Brain pericyte (primary cell): Measurements from ENCODE around the gene RAB3GAP1.
"Not testable (repeated sequence)": the region's sequence is repeated elsewhere in the genome, so short reads cannot be mapped to it uniquely, and the experiment has no call there.

Experiments
- DNase-seq: peaks from one replicate; pipeline ENCODE4 v3.0.0-alpha.2; 2012; ENCODE audit warnings: low read depth, low spot score

The RAB3GAP1 gene

DNA sequence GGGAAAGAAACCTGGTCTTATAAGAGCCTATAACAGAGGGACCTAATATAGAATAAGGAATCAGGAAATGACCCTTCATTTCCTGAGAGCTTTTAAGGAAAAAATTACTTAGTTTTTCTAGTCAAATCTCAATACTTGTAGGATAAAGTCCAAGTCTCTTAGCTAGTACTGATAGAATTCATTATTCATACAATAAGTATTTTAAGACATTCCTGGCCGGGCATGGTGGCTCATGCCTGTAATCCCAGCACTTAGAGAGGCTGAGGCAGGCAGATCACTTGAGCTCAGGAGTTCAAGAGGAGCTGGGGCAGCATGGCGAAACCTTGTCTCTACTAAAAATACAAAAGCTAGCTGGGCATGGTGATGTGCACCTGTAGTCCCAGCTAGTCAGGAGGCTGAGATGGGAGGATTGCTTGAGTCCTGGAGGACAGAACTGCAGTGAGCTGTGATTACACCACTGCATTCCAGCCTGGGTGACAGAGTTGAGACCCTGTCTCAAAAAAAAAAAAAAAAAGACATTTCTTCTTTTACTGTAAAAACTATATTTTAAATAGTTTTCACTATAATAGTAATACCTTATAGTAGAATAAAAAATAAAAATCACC lies 3.2 kb downstream of the RAB3GAP1 start:
- no peak for DNase-seq

DNA sequence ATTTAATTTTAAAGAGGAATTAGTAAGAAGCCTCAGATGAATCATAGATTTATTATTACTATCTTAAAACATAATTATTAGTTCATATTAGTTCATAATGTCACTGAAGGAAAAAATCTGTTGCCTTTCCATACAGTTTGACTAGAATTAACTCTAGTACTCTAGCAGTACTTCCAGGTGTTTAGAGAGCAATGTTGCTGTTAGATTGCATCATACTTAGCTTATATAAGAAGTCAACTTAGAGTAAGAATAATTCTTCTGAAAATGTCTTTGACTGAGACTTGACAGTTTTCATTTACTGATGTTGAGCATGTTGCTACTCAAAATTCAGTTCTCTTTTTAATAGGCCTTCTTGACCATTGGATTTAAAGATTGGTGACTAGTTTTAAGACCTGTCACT lies 4.7 kb downstream of the RAB3GAP1 start:
- no peak for DNase-seq

DNA sequence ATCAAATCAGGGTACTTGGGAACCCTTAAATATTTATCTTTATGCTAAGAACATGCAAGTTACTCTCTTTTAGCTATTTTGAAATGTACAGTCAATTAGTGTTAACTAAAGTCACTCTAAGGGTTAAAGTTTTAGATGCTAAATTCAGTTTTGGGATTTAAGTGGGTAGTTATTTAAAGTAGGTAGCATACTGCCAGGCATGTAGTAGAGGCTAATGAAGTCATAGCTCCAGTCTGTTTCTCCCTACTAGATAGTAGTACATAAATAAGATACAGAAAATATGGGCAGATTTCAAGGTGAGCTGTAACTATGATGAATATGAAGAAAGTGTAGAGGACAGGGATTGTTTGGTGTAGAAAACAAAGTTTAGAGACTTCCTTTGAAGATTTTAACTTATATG lies 7.5 kb downstream of the RAB3GAP1 start:
- DNase-seq = no peak

DNA sequence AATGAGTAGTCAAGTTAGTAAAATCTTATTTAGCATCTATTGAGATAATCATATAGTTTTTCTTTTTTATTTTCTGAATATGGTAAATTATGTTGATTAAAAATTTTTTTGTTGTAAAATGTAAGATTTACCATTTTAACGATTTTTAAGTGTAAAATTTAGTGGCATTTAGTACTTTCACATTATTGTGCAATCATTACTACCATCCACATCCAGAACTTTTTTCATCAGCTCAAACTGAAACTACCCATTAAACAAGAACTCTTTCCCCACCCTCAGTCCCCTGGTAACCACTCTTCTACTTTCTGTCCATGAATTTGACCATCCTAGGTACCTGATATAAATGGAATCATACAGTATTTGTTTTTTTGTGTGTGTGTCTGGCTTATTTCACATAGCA lies 11.1 kb downstream of the RAB3GAP1 start:
- no peak for DNase-seq

DNA sequence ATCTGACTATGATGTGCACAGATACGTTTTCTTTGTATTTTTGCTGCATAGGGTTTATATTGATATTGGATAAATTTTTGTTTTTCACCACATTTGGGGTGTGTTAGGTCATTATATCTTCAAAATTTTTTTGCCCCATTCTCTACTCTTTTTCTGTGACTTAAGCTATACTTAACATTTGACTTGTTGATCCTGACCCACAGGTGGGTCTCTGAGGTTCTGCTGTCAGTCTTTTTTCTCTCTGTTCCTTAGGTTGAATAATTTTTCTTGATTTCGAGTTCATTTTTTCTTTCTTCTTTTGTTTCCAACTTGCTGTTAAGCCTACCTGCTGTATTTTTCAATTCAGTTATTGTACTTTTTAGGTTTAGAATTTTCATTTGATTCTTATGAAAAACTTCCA lies 12.1 kb downstream of the RAB3GAP1 start:
- DNase-seq = no peak

DNA sequence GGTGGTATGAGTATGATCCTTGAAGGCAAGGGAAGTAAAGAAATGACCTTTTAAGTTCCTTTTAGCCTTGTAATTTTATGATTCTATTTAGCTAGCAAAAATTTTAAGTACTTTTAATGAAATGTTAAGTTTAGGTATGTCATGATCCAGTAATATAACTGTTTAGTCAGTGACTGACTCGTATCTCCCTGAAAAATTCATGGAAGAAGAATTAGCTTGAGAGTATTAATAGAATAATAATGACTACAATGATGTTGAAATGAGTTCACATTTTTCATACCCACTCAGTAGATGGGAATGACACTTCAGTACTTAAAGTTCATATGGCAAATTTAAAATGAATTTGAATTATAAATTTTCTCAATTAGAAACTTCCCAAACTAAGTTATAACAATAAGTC lies 14.6 kb downstream of the RAB3GAP1 start:
- no peak for DNase-seq

DNA sequence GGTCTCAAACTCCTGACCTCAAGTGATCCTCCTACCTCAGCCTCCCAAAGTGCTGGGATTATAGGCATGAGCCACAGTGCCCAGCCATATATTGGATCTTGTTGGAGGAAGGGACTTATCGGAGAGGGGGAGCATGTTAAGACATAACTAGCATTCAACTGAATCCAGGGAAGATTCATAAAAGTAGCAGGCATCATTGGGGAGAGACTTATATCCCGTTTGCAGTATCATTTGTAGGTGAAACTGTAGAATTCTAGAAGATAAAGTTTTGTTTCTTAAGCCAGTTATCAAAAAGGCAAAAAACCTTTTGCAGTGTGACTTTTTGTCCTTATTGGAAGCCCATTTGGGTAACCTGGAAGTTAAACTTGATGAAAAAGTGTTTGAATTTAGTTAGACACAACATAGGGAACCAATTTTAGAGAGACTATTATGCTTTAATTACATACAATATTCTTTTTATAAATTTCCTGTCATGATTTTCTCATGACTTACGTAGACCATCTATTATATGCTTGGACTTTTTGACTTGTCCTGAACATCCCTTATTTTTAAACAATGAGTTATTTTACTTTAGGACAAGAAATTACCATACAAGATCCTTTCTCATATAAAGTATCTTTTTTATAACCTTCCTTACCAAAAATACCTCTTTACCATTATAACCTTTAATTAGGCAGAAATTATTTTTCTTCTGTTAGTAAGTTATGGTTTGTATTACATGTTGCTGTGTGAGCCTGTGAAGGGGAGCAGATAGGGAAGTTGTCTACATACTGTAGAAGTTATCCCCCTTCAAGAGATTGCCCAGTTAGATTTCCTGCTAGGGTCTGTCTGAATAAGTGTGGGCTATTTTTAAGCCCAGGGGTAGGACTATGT lies 20.3 kb downstream of the RAB3GAP1 start:
- DNase-seq = no peak

DNA sequence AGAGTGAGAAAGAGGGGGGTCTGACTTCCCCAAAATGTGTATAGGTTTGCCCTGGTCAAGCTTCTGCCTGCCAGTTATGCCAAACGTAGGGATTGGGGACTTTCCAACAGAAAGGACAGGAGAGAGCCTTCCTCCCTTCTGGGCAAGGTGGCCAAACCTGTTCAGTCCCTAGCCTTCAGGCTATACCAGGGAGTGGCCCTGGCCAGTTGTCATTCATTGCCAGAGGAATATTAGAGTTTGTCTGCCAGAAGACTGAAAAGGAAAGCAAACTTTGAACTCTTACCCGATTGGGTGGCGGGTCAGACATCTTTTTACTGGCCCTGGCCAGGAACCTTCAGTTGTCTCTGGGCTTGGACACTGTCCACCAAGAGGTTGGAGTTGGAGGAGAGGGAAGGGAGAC lies 22.1 kb downstream of the RAB3GAP1 start:
- no peak for DNase-seq

DNA sequence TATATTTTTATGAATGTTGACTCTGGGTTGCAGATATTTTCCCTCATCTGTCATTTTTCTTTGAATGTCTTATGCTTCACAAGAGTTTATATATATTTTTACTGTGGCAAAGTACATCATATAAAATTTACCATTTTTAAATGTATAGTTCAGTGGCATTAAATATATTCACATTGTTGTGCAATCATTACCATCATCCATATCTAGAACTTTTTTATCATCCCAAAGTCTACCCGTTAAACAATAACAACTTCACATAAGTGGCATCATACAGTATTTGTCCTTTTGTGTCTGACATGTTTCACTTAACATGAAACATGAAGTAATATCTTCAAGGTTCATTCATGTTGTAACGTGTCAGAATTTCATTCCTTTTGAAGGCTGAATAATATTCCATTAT lies 24.5 kb downstream of the RAB3GAP1 start:
- DNase-seq = no peak

DNA sequence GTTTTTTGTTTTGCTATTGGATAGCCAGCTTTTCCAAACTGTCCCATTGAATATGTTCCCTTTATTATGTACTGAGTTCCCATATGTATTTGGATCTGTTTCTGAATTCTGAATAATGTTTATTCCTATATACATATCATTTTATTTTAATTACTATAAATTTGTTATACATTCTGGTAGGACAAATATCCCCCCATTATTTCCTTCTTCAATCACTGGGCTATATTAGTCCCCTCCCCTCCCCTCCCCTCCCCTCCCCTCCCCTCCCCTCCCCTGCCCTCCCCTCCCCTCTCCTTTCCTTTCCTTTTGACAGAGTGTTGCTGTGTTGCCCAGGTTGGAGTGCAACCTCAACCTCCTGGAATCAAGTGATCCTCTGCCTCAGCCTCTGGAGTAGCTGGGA lies 26.3 kb downstream of the RAB3GAP1 start:
- DNase-seq = no peak

DNA sequence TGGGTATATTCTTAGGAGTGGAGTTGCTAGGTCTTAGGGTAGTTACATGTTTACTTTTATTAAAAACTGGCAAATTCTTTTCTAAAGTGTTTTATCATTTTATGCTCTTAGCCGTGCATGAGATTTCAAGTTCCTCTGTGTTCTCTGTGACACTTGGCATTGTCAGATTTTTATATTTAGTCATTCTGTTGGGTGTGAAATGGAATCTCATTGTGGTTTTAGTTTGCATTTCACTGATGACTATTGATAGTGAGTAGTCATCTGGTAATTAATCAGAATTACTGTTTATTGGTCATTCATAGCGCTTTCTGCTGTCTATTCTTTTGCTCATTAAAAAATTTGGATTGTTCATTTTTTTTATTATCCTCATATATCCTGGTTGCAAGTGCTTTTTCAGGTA lies 34.1 kb downstream of the RAB3GAP1 start:
- DNase-seq = no peak

DNA sequence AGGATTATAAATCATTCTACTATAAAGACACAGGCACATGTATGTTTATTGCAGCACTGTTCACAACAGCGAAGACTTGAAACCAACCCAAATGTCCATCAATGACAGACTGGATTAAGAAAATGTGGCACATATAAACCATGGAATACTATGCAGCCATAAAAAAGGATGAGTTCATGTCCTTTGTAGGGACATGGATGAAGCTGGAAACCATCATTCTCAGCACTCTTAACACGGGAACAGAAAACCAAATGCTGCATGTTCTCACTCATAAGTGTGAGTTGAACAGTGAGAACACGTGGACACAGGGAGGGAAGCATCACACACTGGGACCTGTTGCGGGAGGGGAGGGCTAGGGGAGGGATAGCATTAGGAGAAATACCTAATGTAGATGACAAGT lies 37.5 kb downstream of the RAB3GAP1 start:
- not testable (repeated sequence) for DNase-seq

DNA sequence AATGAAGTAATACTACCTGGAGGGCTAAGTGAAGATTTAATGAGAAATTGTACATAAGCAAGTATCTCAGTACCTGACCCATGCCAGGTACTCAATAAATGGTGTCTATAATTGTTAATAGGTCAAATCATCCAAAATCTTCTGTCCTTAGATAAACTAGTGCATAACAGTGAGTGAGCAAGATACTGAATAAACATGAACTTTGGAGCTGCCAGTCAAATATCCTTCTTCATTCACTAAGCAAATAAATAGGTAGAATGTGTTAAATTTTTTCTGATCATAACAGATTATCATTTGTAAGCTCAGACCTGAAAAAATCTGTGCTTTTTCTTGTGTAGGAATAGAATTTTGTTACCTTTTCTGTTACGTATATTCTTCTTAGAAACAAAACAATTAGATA lies 39.6 kb downstream of the RAB3GAP1 start:
- no peak for DNase-seq

DNA sequence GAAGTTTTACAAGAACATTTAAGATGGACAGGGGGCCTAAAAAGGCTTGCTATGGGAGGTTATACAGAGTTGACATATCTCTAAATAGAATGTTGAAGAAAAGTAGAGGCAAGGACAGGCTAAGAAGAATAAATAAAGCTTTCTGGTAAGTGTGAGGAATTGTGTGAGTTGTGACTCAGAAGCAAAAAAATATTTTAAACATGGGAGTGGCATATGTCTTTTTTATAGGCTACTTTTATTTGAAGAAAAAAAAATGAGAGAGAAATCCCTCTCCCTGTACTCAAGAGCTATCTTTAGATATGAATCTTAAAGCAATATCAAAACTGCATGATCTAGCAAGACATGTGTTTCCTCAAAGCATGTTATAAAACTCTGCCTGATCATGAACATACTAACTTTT lies 41.1 kb downstream of the RAB3GAP1 start:
- DNase-seq = no peak

DNA sequence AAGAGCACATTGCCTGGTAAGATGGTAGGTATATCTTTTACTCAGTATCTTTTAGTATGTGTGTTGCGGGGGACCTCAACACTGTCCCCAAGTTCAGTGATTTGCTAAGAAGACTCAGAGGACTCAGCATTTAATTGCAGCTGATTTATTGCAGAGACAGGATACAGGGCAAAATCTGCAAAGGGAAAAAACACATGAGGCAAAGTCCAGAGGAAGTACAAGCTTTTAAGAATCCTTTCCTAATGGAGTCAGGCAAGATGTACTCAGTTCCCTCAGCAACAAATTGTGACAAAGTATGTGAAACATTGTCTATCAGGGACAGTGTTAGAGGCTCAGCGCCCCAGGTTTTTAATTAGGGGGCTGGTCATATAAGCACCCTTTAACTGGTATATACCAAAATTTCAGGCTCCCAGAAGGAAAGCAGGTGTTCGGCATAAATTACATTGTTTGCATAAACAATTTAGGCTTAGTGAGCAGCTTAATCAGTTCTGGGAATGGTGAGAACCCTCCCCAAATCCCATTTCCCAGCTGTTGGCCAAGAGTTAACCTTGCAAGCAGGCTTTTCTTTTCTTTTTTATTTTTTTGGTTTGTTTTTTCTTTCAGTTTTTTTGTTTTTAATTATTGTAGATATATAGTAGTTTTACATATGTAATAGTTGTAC lies 41.7 kb downstream of the RAB3GAP1 start:
- DNase-seq = no peak

DNA sequence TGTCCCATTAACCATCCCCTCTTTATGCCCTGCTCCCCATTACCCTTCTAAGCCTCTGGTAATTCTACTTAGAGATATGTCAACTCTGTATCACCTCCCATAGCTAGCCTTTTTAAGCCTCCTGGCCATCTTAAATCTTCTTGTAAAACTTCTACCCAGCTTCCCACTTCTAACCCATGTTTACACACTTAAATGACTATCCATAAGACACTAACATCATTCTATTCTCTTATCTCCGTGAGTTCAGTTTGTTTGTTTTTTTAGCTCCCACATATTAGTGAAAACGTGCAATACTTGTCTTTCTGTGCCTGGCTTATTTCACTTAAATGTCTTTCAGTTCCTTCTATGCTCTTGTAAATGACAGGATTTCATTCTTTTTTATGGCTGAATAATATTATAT lies 42.4 kb downstream of the RAB3GAP1 start:
- no peak for DNase-seq

DNA sequence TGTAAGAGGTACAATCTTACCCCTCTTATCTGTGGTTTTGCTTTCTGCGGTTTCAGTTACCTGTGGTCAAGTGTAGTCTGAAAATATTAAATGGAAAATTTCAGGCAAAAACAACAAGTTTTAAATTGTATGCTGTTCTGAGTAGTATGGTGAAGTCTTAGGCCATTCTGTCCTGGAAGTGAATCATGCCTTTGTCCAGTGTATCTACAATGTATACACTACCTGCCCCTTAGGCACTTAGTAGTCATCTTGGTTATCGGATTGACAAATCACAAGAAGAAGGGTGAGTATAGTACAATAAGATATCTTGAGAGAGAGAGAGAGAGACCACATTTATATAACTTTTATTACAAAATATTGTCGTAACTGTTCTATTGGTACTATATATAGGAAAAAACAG lies 43.5 kb downstream of the RAB3GAP1 start:
- DNase-seq = no peak

DNA sequence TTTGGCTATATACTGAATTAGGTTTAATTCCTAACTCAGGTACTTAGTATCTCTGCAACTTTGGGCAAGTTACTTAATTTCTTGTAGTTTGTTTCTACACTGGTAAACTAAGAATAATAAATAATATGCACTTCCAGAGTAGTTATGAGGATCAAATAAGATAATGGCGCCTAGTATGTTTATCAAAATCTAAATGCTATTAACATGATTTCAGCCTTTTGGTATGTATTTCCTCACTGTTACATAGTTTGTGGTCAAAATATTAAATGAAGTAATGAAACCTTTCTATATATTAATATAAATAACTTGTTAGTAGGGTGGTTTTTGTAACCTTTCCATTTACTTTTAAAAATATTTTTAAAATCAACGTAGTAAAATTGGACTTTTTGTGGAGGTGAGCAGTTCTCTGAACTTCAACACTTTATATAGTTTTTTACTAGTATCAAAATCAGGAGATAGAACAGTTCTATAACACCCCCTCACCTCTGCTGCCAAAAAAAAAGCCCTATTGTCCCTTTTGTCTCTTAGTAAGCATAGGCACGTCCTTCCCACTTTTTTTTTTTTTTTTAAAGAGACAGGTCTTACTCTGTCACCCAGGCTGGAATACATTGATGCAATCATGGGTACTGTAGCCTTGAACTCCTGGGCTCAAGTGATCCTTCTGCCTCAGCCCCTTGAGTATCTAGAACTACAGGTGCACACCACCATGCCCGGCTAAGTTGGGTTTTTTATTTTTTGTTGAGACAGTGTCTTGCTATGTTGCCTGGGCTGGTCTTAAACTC lies 44.8 kb downstream of the RAB3GAP1 start:
- DNase-seq = no peak

DNA sequence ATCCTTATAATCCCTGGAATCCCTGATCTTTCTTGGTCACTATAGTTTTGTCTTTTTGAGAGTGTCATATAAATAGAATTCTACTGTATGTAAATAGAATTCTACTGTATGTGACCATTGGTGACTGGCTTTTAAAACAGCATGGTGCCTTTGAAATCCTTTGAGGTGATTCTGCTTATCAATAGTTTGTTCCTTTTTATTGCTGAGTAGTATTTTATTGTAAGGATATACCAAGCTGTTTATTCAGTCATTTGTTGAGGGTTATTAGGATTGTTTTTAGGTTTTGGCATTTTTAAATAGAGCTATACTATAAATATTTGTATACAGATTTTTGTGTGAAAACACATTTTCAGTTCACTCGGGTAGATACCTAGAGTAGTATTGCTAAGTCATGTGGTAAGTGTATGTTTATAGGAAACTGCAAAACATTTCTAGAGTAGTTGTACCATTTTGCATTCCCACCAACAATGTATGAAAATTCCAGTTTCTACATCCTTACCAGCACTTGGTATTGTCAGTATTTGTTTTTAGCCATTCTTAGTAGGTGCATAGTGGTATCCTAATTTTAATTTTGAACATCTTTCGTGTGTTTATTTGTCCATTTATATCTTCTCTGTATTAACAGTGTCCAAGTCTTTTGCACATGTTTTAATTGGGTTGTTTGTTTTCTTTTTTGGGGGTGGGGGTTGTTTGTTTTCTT lies 45.6 kb downstream of the RAB3GAP1 start:
- DNase-seq = no peak

DNA sequence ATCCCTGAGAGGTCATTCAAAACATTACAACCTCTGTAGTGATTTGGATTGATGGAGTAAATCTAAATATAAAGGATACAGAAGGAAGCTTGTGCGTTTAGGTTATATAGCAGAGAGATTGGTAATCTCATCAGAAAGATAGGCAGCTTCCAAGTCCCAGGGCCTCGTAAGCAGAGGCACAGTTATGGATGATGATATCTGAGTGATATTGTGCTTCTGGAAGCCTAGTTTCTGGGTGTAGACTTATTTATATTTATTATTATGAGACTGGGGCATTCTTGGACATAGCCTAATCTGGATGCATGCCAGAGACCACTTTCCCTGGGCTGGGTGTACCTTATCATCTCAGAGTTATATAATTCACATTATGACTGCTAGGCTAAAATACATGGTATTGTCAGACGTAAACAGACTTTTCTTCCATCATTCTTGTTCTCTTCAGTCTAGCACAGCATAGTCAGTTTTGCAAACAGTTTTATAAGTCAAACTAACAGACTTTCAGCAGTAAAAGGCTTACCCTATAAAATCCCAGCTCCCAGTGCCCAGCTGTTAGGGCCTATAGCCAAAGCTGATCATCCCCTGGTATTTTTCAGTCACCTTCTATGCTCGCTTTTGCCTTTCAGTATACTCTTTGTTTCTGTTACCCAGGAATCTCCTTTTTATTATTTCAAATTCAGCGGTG lies 47.9 kb downstream of the RAB3GAP1 start:
- DNase-seq = no peak

DNA sequence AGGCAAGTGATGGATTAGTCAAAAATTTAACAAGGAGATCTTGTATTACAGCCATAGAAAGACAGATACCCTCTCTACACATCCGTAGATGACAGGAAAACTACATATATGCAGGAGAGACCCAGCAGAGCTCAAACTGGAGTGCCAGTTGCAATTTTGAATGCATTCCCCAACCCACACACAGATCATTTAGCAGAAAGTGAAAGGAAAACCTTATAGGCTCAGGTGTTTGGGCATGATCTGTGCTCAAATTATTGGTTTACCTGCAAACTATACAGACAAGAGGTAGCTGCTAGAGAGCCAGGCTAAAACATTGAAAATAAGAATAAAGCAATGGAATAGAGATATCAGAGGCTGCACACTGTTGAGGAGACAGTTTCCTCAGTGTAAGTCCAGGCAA lies 51.8 kb downstream of the RAB3GAP1 start:
- no peak for DNase-seq
